H9 (cell line): ENCODE results near the gene SPECC1. TPM values are rescaled to one million over a fixed set of nuclear protein-coding genes. Genes with fewer than 3 reads are reported as not detected.
A peak's percentile ranks its signal among the peaks of the same experiment; 100 is the strongest.

ENCODE experiments used
- DNase-seq: peaks from one replicate; pipeline ENCODE4 v3.0.0-alpha.2; 2017
- H2AFZ ChIP-seq: one replicate; pipeline ENCODE4 v1.6.1; 2013; ENCODE audit warnings: mild to moderate bottlenecking, low read length, control low read depth, moderate library complexity
- H2AK5ac ChIP-seq: 2 replicates; pipeline ENCODE4 v1.6.1; 2013; ENCODE audit warnings: low read length, control low read depth, mixed read lengths; ENCODE audit not compliant: insufficient read length
- H2BK120ac ChIP-seq: one replicate; pipeline ENCODE4 v1.6.1; 2013; ENCODE audit warnings: low read depth, mild to moderate bottlenecking, low read length, control low read depth, inconsistent platforms; ENCODE audit not compliant: poor library complexity, severe bottlenecking
- H2BK12ac ChIP-seq: 2 replicates; pipeline ENCODE4 v1.6.1; 2013; ENCODE audit warnings: low read length, control low read depth, mixed read lengths, low read depth; ENCODE audit not compliant: insufficient read length
- H2BK15ac ChIP-seq: 2 replicates; pipeline ENCODE4 v1.6.1; 2013; ENCODE audit warnings: low read depth, low read length, control low read depth
- H2BK20ac ChIP-seq: one replicate; pipeline ENCODE4 v1.6.1; 2013; ENCODE audit warnings: low read depth, mild to moderate bottlenecking, low read length, control low read depth, inconsistent platforms; ENCODE audit not compliant: poor library complexity, severe bottlenecking
- H2BK5ac ChIP-seq: 2 replicates; pipeline ENCODE4 v1.6.1; 2013; ENCODE audit warnings: low read length, control low read depth, mixed read lengths; ENCODE audit not compliant: insufficient read length
- H3K14ac ChIP-seq: 2 replicates; pipeline ENCODE4 v1.6.1; 2013; ENCODE audit warnings: low read length, control low read depth; ENCODE audit not compliant: insufficient read depth
- H3K18ac ChIP-seq: 2 replicates; pipeline ENCODE4 v1.6.1; 2013; ENCODE audit warnings: low read depth, mild to moderate bottlenecking, mixed read lengths, low read length, control low read depth; ENCODE audit not compliant: insufficient read length
- H3K23ac ChIP-seq: 2 replicates; pipeline ENCODE4 v1.6.1; 2013; ENCODE audit warnings: low read length, control low read depth, mixed read lengths, low read depth; ENCODE audit not compliant: insufficient read length
- H3K23me2 ChIP-seq: 2 replicates; pipeline ENCODE4 v1.6.1; 2013; ENCODE audit warnings: low read depth, mild to moderate bottlenecking, mixed read lengths, low read length, control low read depth; ENCODE audit not compliant: insufficient read length, poor library complexity, severe bottlenecking
- H3K27ac ChIP-seq: 2 replicates; pipeline ENCODE4 v1.5.1; 2013; ENCODE audit warnings: low read length, control low read depth, mixed read lengths, low read depth; ENCODE audit not compliant: insufficient read length
- H3K27me3 ChIP-seq: 2 replicates; pipeline ENCODE4 v1.6.1; 2013; ENCODE audit warnings: low read length, control low read depth, inconsistent platforms; ENCODE audit not compliant: insufficient read depth
- H3K4ac ChIP-seq: 2 replicates; pipeline ENCODE4 v1.6.1; 2013; ENCODE audit warnings: low read depth, mild to moderate bottlenecking, control low read depth, inconsistent platforms, low read length, moderate library complexity
- H3K4me1 ChIP-seq: 2 replicates; pipeline ENCODE4 v1.6.1; 2013; ENCODE audit warnings: low read length, control low read depth, inconsistent platforms; ENCODE audit not compliant: insufficient read depth
- H3K4me2 ChIP-seq: 2 replicates; pipeline ENCODE4 v1.6.1; 2013; ENCODE audit warnings: low read length, control low read depth, mixed read lengths; ENCODE audit not compliant: insufficient read length, insufficient read depth
- H3K56ac ChIP-seq: 2 replicates; pipeline ENCODE4 v1.6.1; 2013; ENCODE audit warnings: low read depth, mild to moderate bottlenecking, mixed read lengths, low read length, control low read depth; ENCODE audit not compliant: insufficient read length
- H3K79me1 ChIP-seq: 2 replicates; pipeline ENCODE4 v1.6.1; 2013; ENCODE audit warnings: low read depth, mild to moderate bottlenecking, moderate library complexity, low read length, control low read depth, inconsistent platforms; ENCODE audit not compliant: insufficient read depth, poor library complexity, severe bottlenecking
- H3K79me2 ChIP-seq: 2 replicates; pipeline ENCODE4 v1.6.1; 2013; ENCODE audit warnings: low read length, control low read depth, inconsistent platforms; ENCODE audit not compliant: insufficient read depth
- H3K9ac ChIP-seq: 2 replicates; pipeline ENCODE4 v1.6.1; 2013; ENCODE audit warnings: low read length, control low read depth, mixed read lengths; ENCODE audit not compliant: insufficient read length; ENCODE audit errors: extremely low read depth
- H3K9me3 ChIP-seq: one replicate; pipeline ENCODE4 v1.6.1; 2013; ENCODE audit warnings: low read depth, low read length, inconsistent platforms; ENCODE audit not compliant: control insufficient read depth
- H3T11ph ChIP-seq: one replicate; pipeline ENCODE4 v1.6.1; 2013; ENCODE audit warnings: mild to moderate bottlenecking, low read length, control low read depth, inconsistent platforms
- H4K20me1 ChIP-seq: one replicate; pipeline ENCODE4 v1.6.1; 2013; ENCODE audit not compliant: control insufficient read depth, insufficient read length, insufficient read depth
- H4K5ac ChIP-seq: 2 replicates; pipeline ENCODE4 v1.6.1; 2013; ENCODE audit warnings: low read depth, mild to moderate bottlenecking, mixed read lengths, low read length, control low read depth; ENCODE audit not compliant: insufficient read length
- H4K8ac ChIP-seq: replicated peaks from 2 replicates; pipeline ENCODE4 v1.6.1; 2013; ENCODE audit warnings: low read length, control low read depth, mixed read lengths, low read depth; ENCODE audit not compliant: insufficient read length
- H4K91ac ChIP-seq: 2 replicates; pipeline ENCODE4 v1.6.1; 2013; ENCODE audit warnings: low read depth, mild to moderate bottlenecking, moderate library complexity, mixed read lengths, low read length, control low read depth; ENCODE audit not compliant: insufficient read length
- H3K27ac Mint-ChIP-seq, 3 experiments: 2 replicates in 2 of 3; 3 replicates in 1 of 3; pipeline ENCODE4 v1.8.0; 2020 to 2021; ENCODE audit warnings: mixed read lengths in 3 of 3, mild to moderate bottlenecking in 1 of 3, moderate library complexity in 1 of 3
- H3K27me3 Mint-ChIP-seq: 2 replicates; pipeline ENCODE4 v1.8.0; 2021; ENCODE audit warnings: low read depth, mild to moderate bottlenecking, moderate library complexity, mixed read lengths
- H3K36me3 Mint-ChIP-seq, 3 experiments: 2 replicates in 2 of 3; 3 replicates in 1 of 3; pipeline ENCODE4 v1.8.0; 2020 to 2021; ENCODE audit warnings: low read depth in 3 of 3, mixed read lengths in 3 of 3; ENCODE audit not compliant: insufficient read depth in 1 of 3
- H3K4me1 Mint-ChIP-seq, 2 experiments: 2 replicates each; pipeline ENCODE4 v1.8.0; 2020; ENCODE audit warnings: mixed read lengths in 2 of 2
- H3K4me3 Mint-ChIP-seq, 2 experiments: 2 replicates in 1 of 2; 3 replicates in 1 of 2; pipeline ENCODE4 v1.8.0; 2020 to 2021; ENCODE audit warnings: mild to moderate bottlenecking in 2 of 2, mixed read lengths in 2 of 2, moderate library complexity in 1 of 2
- H3K9me3 Mint-ChIP-seq, 2 experiments: 2 replicates in 1 of 2; 3 replicates in 1 of 2; pipeline ENCODE4 v1.8.0; 2020; ENCODE audit warnings: mild to moderate bottlenecking in 2 of 2, mixed read lengths in 2 of 2, moderate library complexity in 1 of 2
- CTCF ChIP-seq: fragments of 200-600 bp; sonication (generic); conservative IDR thresholded peaks from 3 replicates; pipeline ENCODE4 v1.8.0; 2021; ENCODE audit warnings: antibody characterized with exemption, mild to moderate bottlenecking
- WGBS: extraction: QIAGEN DNeasy Blood & Tissue Kit; methylation state at CpG from one replicate; pipeline ENCODE4 v1.1.7; 2013; ENCODE audit warnings: missing lambda C conversion rate, low lambda C conversion rate, mixed read lengths; ENCODE audit not compliant: insufficient read length; ENCODE audit errors: extremely low coverage; 5-methylcytosine and 5-hydroxymethylcytosine counted together
- total RNA-seq: library from RNA; stranded (reverse); gene quantifications from 2 replicates; pipeline ENCODE4 v1.2.1, GENCODE V29; 2021

SPECC1 gene
- total RNA-seq, 1 experiment from 2014 or later = 65.7 TPM

GRCh38 chr17:20200016-20200795 is 191.0 kb downstream of the SPECC1 start:
- no peak overlapping the region for H3K4me2 ChIP-seq
- no peak overlapping the region for H2BK5ac ChIP-seq
- peak overlapping the region; percentile 55 to 96 (median 69); a peak in 4 of 7 replicates for H3K27ac Mint-ChIP-seq

More at GRCh38 chr17:20200016-20200795, 191.0 kb downstream of the SPECC1 start:
- no peak overlapping the region for H3K9ac ChIP-seq
- no CpG with 5 or more reads among the region's 5 CpGs for WGBS
- H3K18ac ChIP-seq = no peak overlapping the region
- H4K8ac ChIP-seq = no peak overlapping the region
- H2BK15ac ChIP-seq = no peak overlapping the region
- H3K23ac ChIP-seq = no peak overlapping the region
- H3K79me1 ChIP-seq = peaks cover 8% of the 10 kb centered on the region
- no peak overlapping the region for H3K14ac ChIP-seq
- H2AK5ac ChIP-seq = no peak overlapping the region
- H3K27me3 Mint-ChIP-seq = no peaks in the 10 kb centered on the region
- peak overlapping the region; percentile 10 for H3K27ac ChIP-seq
- H3K4me1 ChIP-seq = peaks cover 18% of the 10 kb centered on the region; the same call in 1 of the 2 replicates
- no peak overlapping the region for H3K4ac ChIP-seq
- no peak for DNase-seq
- no peak for TF ChIP-seq CTCF
- H2BK12ac ChIP-seq = no peak overlapping the region
- H3K56ac ChIP-seq = no peak overlapping the region
- H3K36me3 Mint-ChIP-seq = peaks cover 35 to 41% (median 35%) of the 10 kb centered on the region in 3 experiments
- no peaks in the 10 kb centered on the region for H3K23me2 ChIP-seq
- peaks cover 16 to 32% of the 10 kb centered on the region in 2 experiments for H3K9me3 Mint-ChIP-seq
- H3K4me3 Mint-ChIP-seq = no peak overlapping the region
- H4K5ac ChIP-seq = no peak overlapping the region
- H4K20me1 ChIP-seq = no peaks in the 10 kb centered on the region
- H4K91ac ChIP-seq = no peak overlapping the region
- no peak overlapping the region for H2BK20ac ChIP-seq
- peaks cover 4% of the 10 kb centered on the region; the same call in 1 of the 2 replicates for H3K79me2 ChIP-seq
- H3K9me3 ChIP-seq = peaks cover 7% of the 10 kb centered on the region
- no peak overlapping the region for H3T11ph ChIP-seq
- no peaks in the 10 kb centered on the region for H3K27me3 ChIP-seq
- H3K4me1 Mint-ChIP-seq = peaks cover 32 to 50% of the 10 kb centered on the region in 2 experiments
- no peak overlapping the region for H2BK120ac ChIP-seq
- no peak overlapping the region for H2AFZ ChIP-seq
